ENCODE data around the gene SLC17A7.

GRCh38 chr19:49472936-49473335 lies 31.6 kb upstream of the SLC17A7 start:
- TF ChIP-seq CTCF (conservative IDR thresholded peaks at IDR 0.05 in 1 of 2, IDR thresholded peaks at IDR 0.05 in 1 of 2; ENCODE audit: low read depth in 1 of 2, low read length in 2 of 2) (no peak), EZH2 (IDR thresholded peaks at IDR 0.05; ENCODE audit: low read length, missing control alignments) (no peak)

Measured in fibroblast of lung (primary cell).